Activated CD8-positive, alpha-beta memory T cell treated with anti-CD3 and anti-CD28 coated beads, Interleukin-2, amount 50 U/mL, for 4 hours (primary cell): Measurements from ENCODE around the gene THUMPD3.
A peak's percentile ranks its signal among the peaks of the same experiment; 100 is the strongest.

Experiments
- DNase-seq: peaks from one replicate; pipeline ENCODE4 v3.0.0-alpha.2; 2020

The THUMPD3 gene

GRCh38 chr3:9361691-9362388 lies 1.0 kb upstream of the THUMPD3 start:
- no peak for DNase-seq

- no peak for DNase-seq
Measured at GRCh38 chr3:9369508-9369907, 6.7 kb downstream of the THUMPD3 start.

DNA sequence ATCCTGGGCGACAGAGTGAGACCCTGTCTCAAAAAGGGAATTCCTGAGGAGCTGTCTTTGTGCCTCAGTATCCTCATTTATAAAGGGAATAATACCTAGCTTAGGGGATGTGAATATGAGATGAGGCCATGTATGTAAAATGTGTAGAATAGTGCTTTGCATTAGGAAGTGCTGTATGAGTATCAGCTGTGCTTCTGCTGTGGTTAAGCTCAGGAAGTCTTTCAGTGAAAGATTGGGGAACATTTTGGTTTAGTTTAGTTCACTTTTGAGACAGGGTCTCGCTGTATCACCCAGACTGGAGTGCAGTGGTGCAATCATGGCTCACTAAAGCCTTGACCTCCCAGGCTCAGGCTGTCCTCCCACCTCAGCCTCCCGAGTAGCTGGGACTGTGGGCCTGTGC lies 10.6 kb downstream of the THUMPD3 start:
- DNase-seq, result no peak

- no peak for DNase-seq
Measured at GRCh38 chr3:9377981-9378380, 15.1 kb downstream of the THUMPD3 start.

- DNase-seq, result no peak
Measured at GRCh38 chr3:9379327-9379726, 16.5 kb downstream of the THUMPD3 start.

- DNase-seq, result no peak
Measured at GRCh38 chr3:9380014-9380413, 17.2 kb downstream of the THUMPD3 start.

DNA sequence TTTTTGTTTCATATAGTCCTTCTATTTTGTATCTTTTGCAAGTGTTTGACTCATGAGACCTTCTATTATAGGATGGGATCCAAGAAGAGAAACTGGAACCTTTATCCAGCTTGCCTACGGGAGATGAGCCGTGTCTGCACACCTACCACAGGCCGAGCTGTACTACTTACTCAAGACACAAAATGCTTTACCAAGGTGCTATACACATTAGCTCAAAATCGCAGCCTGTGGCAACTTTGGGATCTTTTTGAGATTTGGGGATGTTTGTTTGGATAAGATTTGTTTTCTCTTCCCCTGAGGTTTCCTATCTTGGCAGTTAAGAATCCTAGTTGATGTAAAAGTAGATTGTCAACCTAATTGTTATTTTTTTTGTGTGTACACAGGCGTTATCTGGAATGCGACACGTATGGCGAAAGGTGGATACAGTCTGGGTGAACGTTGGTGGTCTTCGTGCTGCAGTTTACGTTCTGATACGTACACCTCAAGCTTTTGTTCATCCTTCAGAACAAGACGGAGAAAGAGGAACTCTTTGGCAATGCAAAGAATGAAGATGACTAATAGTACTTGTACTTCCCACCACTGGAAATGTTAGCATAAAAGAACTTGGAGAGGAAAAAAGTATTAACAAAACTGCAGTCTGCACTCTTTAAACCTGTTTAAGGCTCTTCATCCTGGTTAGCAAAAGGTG lies 21.4 kb downstream of the THUMPD3 start:
- no peak for DNase-seq

- DNase-seq, result no peak
Measured at GRCh38 chr3:9385187-9386077, 22.6 kb downstream of the THUMPD3 start.

DNA sequence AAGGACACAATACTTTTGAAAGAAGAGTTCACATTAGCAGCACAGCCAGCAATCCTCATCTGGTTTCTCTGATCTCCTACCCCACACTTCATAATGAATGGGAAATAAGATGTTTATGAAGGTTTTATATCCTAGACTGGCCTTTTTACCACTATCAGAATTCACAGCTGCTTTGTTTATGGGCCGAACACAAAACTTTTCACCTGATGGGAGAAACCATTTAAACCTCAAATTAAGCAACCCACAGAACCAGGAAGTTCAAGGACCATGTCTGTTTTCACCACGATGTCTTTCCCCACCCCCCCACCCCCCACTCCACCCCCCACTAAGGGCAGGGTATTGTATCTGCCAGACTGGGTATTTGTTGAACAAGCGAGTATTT lies 23.2 kb downstream of the THUMPD3 start:
- DNase-seq, result no peak

GRCh38 chr3:9386501-9387321 lies 23.9 kb downstream of the THUMPD3 start:
- no peak for DNase-seq

GRCh38 chr3:9387322-9387655 lies 24.4 kb downstream of the THUMPD3 start:
- no peak for DNase-seq

GRCh38 chr3:9388142-9388541 lies 25.3 kb downstream of the THUMPD3 start:
- no peak for DNase-seq

DNA sequence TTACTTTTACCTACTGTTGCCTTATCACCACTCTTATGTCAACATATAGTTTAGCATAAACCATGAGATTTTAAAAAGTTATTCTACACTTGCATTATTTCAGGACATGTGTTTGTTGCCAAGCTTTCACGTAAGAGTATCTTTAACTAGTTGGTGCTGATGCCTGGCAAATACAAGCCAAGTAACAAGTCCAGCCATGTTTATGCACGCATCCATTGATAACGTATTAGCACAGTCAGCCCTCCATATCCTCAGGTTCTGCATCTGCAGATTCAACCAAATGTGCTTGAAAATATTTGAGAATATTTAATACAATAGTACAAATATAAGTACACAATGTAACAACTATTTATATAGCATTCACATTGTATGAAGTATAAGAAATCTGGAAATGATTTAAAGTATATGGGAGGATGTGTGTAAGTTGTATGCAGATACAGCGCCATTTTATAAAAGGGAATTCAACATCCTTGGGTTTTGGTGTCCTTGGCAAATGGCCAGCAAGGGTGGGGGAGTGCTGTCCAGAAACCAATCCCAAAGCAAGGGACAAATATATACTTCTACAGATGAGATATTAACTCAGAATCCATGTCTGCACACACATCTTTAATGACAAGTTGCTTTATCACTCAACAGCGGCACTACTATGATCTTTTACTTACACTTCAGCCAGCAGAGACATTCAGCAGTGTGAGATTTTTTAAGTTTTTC lies 25.9 kb downstream of the THUMPD3 start:
- no peak for DNase-seq

DNA sequence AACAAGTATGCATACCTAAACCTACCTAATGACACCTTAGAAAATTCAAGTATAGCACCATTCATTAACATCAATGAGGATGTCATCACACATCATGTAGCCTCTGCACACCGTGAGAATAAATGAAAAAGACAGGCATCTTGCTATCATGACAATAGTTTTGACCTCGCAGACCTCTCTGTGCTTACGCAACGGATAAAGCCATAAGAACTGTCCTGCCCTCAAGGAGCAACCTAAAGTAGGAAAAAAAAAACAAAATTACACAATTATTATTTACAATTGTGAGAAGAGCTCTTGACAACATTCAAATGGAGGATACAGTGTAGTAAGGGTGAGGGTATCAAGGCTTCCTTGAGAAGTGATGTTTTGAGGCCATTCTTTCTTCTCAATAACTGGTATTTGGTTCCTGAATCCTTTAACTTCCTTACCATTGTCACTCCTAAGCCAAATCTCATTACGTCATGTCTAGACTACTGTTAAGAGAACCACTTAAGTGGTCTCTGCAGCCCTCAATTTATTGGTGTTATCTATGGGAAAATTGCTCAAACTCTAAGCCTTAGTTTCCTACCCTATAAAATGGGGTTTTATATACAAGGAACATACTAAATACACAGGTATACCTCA lies 27.5 kb downstream of the THUMPD3 start:
- DNase-seq, result no peak

- no peak for DNase-seq
Measured at GRCh38 chr3:9392041-9392440, 29.2 kb downstream of the THUMPD3 start.

GRCh38 chr3:9395570-9396300 lies 32.9 kb downstream of the THUMPD3 start:
- DNase-seq, result no peak

GRCh38 chr3:9396301-9396631 lies 33.4 kb downstream of the THUMPD3 start:
- no peak for DNase-seq

GRCh38 chr3:9396632-9397331 lies 33.9 kb downstream of the THUMPD3 start:
- DNase-seq, result peak; percentile 98

- DNase-seq, result peak; percentile 99
Measured at GRCh38 chr3:9397332-9397905, 34.6 kb downstream of the THUMPD3 start, which contains the start of gene SETD5. TSS of gene SETD5 (plus strand) at chr3:9397615. CDS start at chr3:9428939, 31,324 bp downstream.
